NCI-H460 (cell line): Measurements from ENCODE around the gene ITPR1. TPM values are rescaled to one million over a fixed set of nuclear protein-coding genes. Genes with fewer than 3 reads are reported as not detected.

Experiments
- DNase-seq: peaks from one replicate; pipeline ENCODE4 v3.0.0-alpha.2; 2016; ENCODE audit warnings: low read depth; ENCODE audit errors: extremely low read depth
- total RNA-seq: library from RNA; depleted of rRNA; stranded (reverse); fragments of >200 nt; shearing (Covaris generic); gene quantifications from 2 replicates; pipeline ENCODE4 v1.2.3, GENCODE V29; 2014

The ITPR1 gene
- total RNA-seq, 1 experiment from 2014 or later = 44.9 TPM

GRCh38 chr3:4672725-4673275 lies 179.7 kb downstream of the ITPR1 start:
- DNase-seq = no peak

GRCh38 chr3:4674216-4674615 lies 181.1 kb downstream of the ITPR1 start:
- DNase-seq = no peak

- DNase-seq = no peak
Measured at GRCh38 chr3:4675704-4676103, 182.6 kb downstream of the ITPR1 start.

- DNase-seq = no peak
Measured at GRCh38 chr3:4678320-4678719, 185.2 kb downstream of the ITPR1 start.

- DNase-seq = no peak
Measured at GRCh38 chr3:4680227-4680691, 187.1 kb downstream of the ITPR1 start.

DNA sequence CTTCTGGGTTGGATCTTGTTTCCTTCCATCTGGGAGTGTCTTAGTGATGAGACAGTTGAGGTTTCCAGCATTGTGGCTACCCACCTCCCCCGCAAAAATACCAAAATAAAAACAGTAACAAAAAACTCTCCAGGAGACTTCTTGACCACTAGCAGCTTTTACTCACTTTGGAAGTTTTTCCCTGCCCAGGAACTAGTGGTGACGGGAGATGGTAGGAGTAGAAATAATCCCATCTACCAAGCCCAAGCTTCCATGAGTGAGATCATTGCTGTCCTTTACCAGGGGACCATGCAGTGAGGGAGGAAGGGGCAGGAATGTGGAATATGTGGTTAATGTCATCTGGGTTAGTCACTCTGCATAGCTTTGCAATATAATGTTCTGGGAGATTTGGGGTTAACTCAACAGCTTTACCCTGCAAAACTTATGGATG lies 187.7 kb downstream of the ITPR1 start:
- no peak for DNase-seq

DNA sequence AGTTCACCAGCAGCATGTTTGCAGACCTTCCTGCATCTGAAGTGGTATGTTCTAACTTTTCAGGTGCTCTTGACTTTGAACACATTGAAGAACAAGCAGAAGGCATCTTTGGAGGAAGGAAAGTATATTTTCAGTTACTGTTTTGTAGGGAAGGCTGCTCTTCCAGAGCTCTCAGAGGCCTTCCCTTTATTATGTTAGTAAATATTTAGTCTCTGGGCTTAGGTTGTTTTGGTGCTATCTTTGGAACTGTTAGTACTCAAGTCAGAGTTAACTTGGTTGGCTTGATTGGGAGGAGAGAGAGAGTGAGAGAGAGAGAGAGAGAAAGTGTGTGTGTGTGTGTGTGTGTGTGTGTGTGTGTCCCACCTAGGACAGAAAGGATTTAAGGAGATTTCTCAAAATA lies 188.2 kb downstream of the ITPR1 start:
- DNase-seq = no peak

DNA sequence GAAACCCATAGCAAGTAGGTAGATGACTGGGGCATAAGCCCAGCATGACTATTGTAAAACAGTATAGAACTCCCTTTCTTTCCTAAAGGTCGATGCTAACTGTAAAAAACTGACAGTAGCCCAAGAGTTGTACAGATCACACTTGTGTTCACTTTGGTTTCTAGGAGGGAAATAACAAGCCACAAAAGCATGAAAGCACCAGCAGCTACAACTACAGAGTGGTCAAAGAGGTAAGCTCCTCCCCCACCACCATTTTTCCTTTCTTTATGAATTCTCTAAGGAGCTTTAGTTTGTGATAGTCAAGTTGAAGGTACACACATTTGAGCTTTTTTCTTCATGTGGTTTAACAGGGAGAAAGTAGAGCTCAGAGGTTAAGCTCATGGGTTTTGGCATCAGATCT lies 191.0 kb downstream of the ITPR1 start:
- no peak for DNase-seq

DNA sequence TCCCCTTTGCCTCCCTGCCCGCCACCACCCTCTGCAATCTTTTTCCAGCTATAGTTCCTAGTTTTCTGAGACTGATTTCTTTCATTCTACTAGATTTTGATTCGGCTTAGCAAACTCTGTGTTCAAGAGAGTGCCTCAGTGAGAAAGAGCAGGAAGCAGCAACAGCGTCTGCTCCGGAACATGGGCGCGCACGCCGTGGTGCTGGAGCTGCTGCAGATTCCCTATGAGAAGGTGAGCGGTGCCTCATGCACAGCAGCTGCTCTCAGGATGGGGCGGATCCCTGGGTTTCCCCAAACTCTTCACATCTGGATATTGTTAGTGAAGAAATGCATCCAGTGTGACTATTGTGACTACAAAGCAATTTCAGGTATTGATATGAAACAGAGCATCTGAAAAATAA lies 191.8 kb downstream of the ITPR1 start:
- DNase-seq = no peak

- DNase-seq = no peak
Measured at GRCh38 chr3:4685673-4686345, 192.7 kb downstream of the ITPR1 start.

- DNase-seq = no peak
Measured at GRCh38 chr3:4686619-4687018, 193.5 kb downstream of the ITPR1 start.

- DNase-seq = peak; percentile 21
Measured at GRCh38 chr3:4687167-4687566, 194.0 kb downstream of the ITPR1 start.

DNA sequence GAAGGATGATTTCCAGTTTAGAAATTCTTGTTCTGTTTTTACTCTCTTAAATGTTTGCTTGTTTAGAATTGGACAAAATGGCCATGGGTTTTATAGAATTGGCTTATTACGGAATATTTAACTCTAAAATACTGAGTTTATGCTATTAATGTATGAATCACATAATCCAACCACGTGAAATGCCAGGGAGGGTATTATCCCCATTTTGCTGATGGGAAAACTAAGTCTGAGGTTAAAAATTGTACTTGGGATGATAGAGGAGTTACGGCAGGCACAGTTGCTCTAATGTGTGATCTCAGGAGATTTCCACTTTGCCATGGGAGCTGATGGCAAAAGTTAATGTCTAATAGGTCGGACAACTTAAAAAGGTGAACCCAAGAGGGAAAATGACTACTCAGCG lies 194.4 kb downstream of the ITPR1 start:
- no peak for DNase-seq

- DNase-seq = no peak
Measured at GRCh38 chr3:4688411-4688810, 195.3 kb downstream of the ITPR1 start.

DNA sequence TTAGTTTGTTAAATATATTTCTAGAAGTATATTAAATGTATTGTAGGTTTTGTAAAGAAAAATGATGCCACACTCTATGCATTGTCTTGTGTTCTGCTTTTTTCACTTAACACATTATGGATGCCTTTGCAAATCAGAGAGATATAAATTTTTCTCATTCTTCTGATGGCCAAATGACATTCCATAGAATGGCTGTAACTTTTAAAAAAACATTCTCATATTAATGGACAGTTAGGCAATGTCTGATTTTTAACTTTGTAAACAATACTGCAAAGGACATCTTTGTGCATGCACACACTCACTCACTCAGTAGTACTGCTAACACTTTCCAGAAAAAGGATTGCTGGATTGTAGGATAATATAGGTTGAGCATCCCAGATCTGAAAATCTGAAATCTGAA lies 195.9 kb downstream of the ITPR1 start:
- no peak for DNase-seq

GRCh38 chr3:4690277-4690676 lies 197.1 kb downstream of the ITPR1 start:
- no peak for DNase-seq

- no peak for DNase-seq
Measured at GRCh38 chr3:4693620-4694019, 200.5 kb downstream of the ITPR1 start.

DNA sequence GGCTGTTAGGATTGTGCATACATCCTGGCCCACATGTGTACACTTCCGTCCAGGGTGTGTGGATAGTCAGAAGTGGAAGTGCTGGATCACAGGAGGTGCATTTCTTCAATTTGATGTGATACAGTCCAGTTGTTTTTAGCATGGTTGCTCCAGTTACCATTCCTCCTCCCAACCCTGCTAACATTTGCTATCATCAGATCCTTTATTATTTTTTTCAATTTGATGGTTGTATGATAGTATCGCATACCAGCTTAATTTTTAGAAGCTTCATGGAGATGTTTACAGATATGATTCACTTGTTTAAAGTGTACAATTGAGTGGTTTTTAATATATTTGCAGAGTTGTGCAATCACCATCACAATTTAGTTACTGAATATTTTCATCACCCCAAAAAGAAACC lies 202.7 kb downstream of the ITPR1 start:
- peak; percentile 86 for DNase-seq

DNA sequence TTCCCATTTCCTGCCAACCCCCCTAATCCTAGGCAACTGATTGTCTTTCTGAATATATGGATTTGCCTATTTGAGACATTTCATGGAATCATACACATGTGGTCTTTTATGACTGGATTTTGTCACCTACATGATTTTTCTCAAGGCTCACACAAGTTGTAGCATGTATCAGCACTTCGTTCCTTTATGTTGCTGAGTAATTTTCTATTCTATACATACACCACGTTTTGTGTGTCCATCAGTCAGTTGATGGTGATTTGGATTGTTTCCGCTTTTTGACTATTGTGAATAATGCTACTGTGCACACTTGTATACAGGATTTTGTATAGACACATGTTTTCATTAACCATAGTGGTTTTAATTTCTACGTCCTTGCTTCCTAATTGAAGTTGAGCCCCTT lies 203.1 kb downstream of the ITPR1 start:
- no peak for DNase-seq

GRCh38 chr3:4698125-4698821 lies 205.1 kb downstream of the ITPR1 start:
- DNase-seq = no peak

- no peak for DNase-seq
Measured at GRCh38 chr3:4703054-4703480, 209.9 kb downstream of the ITPR1 start.

- DNase-seq = no peak
Measured at GRCh38 chr3:4704552-4704951, 211.4 kb downstream of the ITPR1 start.
